ENCODE measurements around the gene HOMER3. TPM values are rescaled to one million over a fixed set of nuclear protein-coding genes. Genes with fewer than 3 reads are reported as not detected.

The HOMER3 gene
- total RNA-seq, 1 experiment from 2014 or later = 20.2 TPM

GRCh38 chr19:18901491-18901890 is 39.5 kb downstream of the HOMER3 start:
- Mint-ChIP-seq H3K27me3 (ENCODE audit: unreplicated experiment) (no peaks in the 10 kb centered on the region), H3K9me3 (ENCODE audit: low read depth, unreplicated experiment) (no peaks in the 10 kb centered on the region), H3K4me1 (ENCODE audit: low read depth, unreplicated experiment) (no peaks in the 10 kb centered on the region), H3K36me3 (ENCODE audit: insufficient read depth, unreplicated experiment) (peaks cover 35% of the 10 kb centered on the region), H3K27ac (ENCODE audit: unreplicated experiment) (no peak overlapping the region), H3K4me3 (ENCODE audit: low read depth, unreplicated experiment) (no peak overlapping the region)
- no TSS peak for BruUV-seq (replicated peaks)
- DNase-seq = no peak
- TF ChIP-seq CTCF (IDR thresholded peaks at IDR 0.05; ENCODE audit: unreplicated experiment) = no peak
- intact Hi-C loops (cut with micrococcal nuclease; ENCODE audit: unreplicated experiment) = no loop called here
- CTCF ChIA-PET = no interaction called here

GRCh38 chr19:18900700-18901481 is 40.1 kb downstream of the HOMER3 start:
- Mint-ChIP-seq H3K36me3 (ENCODE audit: insufficient read depth, unreplicated experiment) (peaks cover 29% of the 10 kb centered on the region), H3K4me3 (ENCODE audit: low read depth, unreplicated experiment) (no peak overlapping the region), H3K27ac (ENCODE audit: unreplicated experiment) (no peak overlapping the region), H3K27me3 (ENCODE audit: unreplicated experiment) (no peaks in the 10 kb centered on the region), H3K4me1 (ENCODE audit: low read depth, unreplicated experiment) (no peaks in the 10 kb centered on the region), H3K9me3 (ENCODE audit: low read depth, unreplicated experiment) (no peaks in the 10 kb centered on the region)
- CTCF ChIA-PET = no interaction called here
- BruUV-seq (replicated peaks) = no TSS peak
- DNase-seq = no peak
- intact Hi-C loops (cut with micrococcal nuclease; ENCODE audit: unreplicated experiment) = no loop called here
- TF ChIP-seq CTCF (IDR thresholded peaks at IDR 0.05; ENCODE audit: unreplicated experiment) = no peak

GRCh38 chr19:18899624-18900560 is 41.1 kb downstream of the HOMER3 start:
- BruUV-seq (replicated peaks) = no TSS peak
- no peaks in the 10 kb centered on the region for H3K4me1 Mint-ChIP-seq (ENCODE audit: low read depth, unreplicated experiment)
- H3K9me3 Mint-ChIP-seq (ENCODE audit: low read depth, unreplicated experiment) = no peaks in the 10 kb centered on the region
- TF ChIP-seq CTCF (IDR thresholded peaks at IDR 0.05; ENCODE audit: unreplicated experiment) = no peak
- no peak overlapping the region for H3K27ac Mint-ChIP-seq (ENCODE audit: unreplicated experiment)
- H3K27me3 Mint-ChIP-seq (ENCODE audit: unreplicated experiment) = no peaks in the 10 kb centered on the region
- no peak for DNase-seq
- CTCF ChIA-PET = no interaction called here
- H3K4me3 Mint-ChIP-seq (ENCODE audit: low read depth, unreplicated experiment) = no peak overlapping the region
- H3K36me3 Mint-ChIP-seq (ENCODE audit: insufficient read depth, unreplicated experiment) = peaks cover 19% of the 10 kb centered on the region
- intact Hi-C loops (cut with micrococcal nuclease; ENCODE audit: unreplicated experiment) = loop anchor here (5.0 kb wide), 1 partner anchor 87 kb away; no protein-coding TSS in a partner anchor

- Mint-ChIP-seq H3K9me3 (ENCODE audit: low read depth, unreplicated experiment) (no peaks in the 10 kb centered on the region), H3K27ac (ENCODE audit: unreplicated experiment) (no peak overlapping the region), H3K27me3 (ENCODE audit: unreplicated experiment) (no peaks in the 10 kb centered on the region), H3K4me1 (ENCODE audit: low read depth, unreplicated experiment) (no peaks in the 10 kb centered on the region), H3K4me3 (ENCODE audit: low read depth, unreplicated experiment) (no peak overlapping the region), H3K36me3 (ENCODE audit: insufficient read depth, unreplicated experiment) (peaks cover 16% of the 10 kb centered on the region)
- CTCF ChIA-PET = interaction anchor here (0.6 kb wide), 1 partner anchor 34 kb away, joined by 4 read pairs; no protein-coding TSS in a partner anchor
- DNase-seq = no peak
- intact Hi-C loops (cut with micrococcal nuclease; ENCODE audit: unreplicated experiment) = loop anchor here (5.0 kb wide), 1 partner anchor 88 kb away; no protein-coding TSS in a partner anchor
- BruUV-seq (replicated peaks) = no TSS peak
- no peak for TF ChIP-seq CTCF (IDR thresholded peaks at IDR 0.05; ENCODE audit: unreplicated experiment)
Observed at GRCh38 chr19:18898607-18899408, 42.2 kb downstream of the HOMER3 start.
